Neural progenitor cell (in vitro differentiated cells): ENCODE data around the gene CPS1. TPM values are rescaled to one million over a fixed set of nuclear protein-coding genes. Genes with fewer than 3 reads are reported as not detected.

Experiments
- DNase-seq: peaks from one replicate; pipeline ENCODE4 v3.0.0-alpha.2; 2016; ENCODE audit warnings: low spot score
- H2AFZ ChIP-seq: fragments of 200-600 bp; sonication (generic); replicated peaks from 2 replicates; pipeline ENCODE4 v1.6.1; 2016; ENCODE audit warnings: antibody characterized with exemption
- H3F3A ChIP-seq: fragments of 200-600 bp; sonication (generic); 2 replicates; pipeline ENCODE4 v1.6.1; 2016; ENCODE audit warnings: antibody characterized with exemption, low read depth
- H3K27ac ChIP-seq: fragments of 200-600 bp; sonication (generic); 2 replicates; pipeline ENCODE4 v1.5.1; 2016; ENCODE audit warnings: mild to moderate bottlenecking
- H3K27me3 ChIP-seq: fragments of 200-600 bp; sonication (generic); 2 replicates; pipeline ENCODE4 v1.6.1; 2016; ENCODE audit warnings: mild to moderate bottlenecking, moderate library complexity
- H3K36me3 ChIP-seq: fragments of 200-600 bp; sonication (generic); 2 replicates; pipeline ENCODE4 v1.5.1; 2016
- H3K4me1 ChIP-seq: fragments of 200-600 bp; sonication (generic); 2 replicates; pipeline ENCODE4 v1.6.1; 2016; ENCODE audit warnings: mixed run types
- H3K4me2 ChIP-seq: fragments of 200-600 bp; sonication (generic); 2 replicates; pipeline ENCODE4 v1.6.1; 2016
- H3K4me3 ChIP-seq: fragments of 200-600 bp; sonication (generic); 2 replicates; pipeline ENCODE4 v1.5.1; 2016
- H3K79me2 ChIP-seq: fragments of 200-600 bp; sonication (generic); 2 replicates; pipeline ENCODE4 v1.6.1; 2016; ENCODE audit warnings: low read depth
- H3K9ac ChIP-seq: fragments of 200-600 bp; sonication (generic); 2 replicates; pipeline ENCODE4 v1.6.1; 2016
- H3K9me3 ChIP-seq: fragments of 200-600 bp; sonication (generic); 2 replicates; pipeline ENCODE4 v1.5.1; 2016; ENCODE audit warnings: low read depth
- H4K20me1 ChIP-seq: fragments of 200-600 bp; sonication (generic); 2 replicates; pipeline ENCODE4 v1.6.1; 2016; ENCODE audit warnings: low read depth
- H3K27ac Mint-ChIP-seq: 3 replicates; pipeline ENCODE4 v1.8.0; 2021; ENCODE audit warnings: mixed read lengths
- H3K27me3 Mint-ChIP-seq: 2 replicates; pipeline ENCODE4 v1.8.0; 2022; ENCODE audit warnings: low read depth, mild to moderate bottlenecking, inconsistent platforms, moderate library complexity, mixed read lengths; ENCODE audit not compliant: insufficient read depth
- H3K36me3 Mint-ChIP-seq: 3 replicates; pipeline ENCODE4 v1.8.0; 2021; ENCODE audit warnings: mixed read lengths
- H3K4me1 Mint-ChIP-seq: 3 replicates; pipeline ENCODE4 v1.8.0; 2021; ENCODE audit warnings: mixed read lengths
- H3K4me3 Mint-ChIP-seq: 3 replicates; pipeline ENCODE4 v1.8.0; 2021; ENCODE audit warnings: mild to moderate bottlenecking, moderate library complexity, mixed read lengths
- H3K9me3 Mint-ChIP-seq: 3 replicates; pipeline ENCODE4 v1.8.0; 2020; ENCODE audit warnings: mixed read lengths
- CTCF ChIP-seq: fragments of 200-600 bp; sonication (generic); IDR thresholded peaks from 2 replicates; pipeline ENCODE4 v1.5.1; 2017; ENCODE audit warnings: antibody characterized with exemption, mild to moderate bottlenecking
- EZH2 ChIP-seq: fragments of 200-600 bp; sonication (generic); IDR thresholded peaks from 2 replicates; pipeline ENCODE4 v1.6.1; 2017; ENCODE audit warnings: antibody characterized with exemption, mild to moderate bottlenecking, moderate library complexity
- EZH2phosphoT487 ChIP-seq: fragments of 200-600 bp; sonication (generic); IDR thresholded peaks from 2 replicates; pipeline ENCODE4 v1.6.1; 2017; ENCODE audit warnings: antibody characterized with exemption
- total RNA-seq: library from RNA; depleted of rRNA; stranded (reverse); fragments of >200 nt; gene quantifications from 2 replicates; pipeline ENCODE4 v1.2.3, GENCODE V29; 2015; ENCODE audit warnings: low replicate concordance

Gene CPS1
- total RNA-seq, 1 donor from 2014 or later: 86.8 TPM

GRCh38 chr2:210616074-210616473, 59.7 kb downstream of the CPS1 start:
- no peak for TF ChIP-seq CTCF
- no peak for TF ChIP-seq EZH2phosphoT487
- TF ChIP-seq EZH2: no peak
- no peaks in the 10 kb centered on the region for H3K36me3 ChIP-seq
- H3K27ac ChIP-seq: no peak overlapping the region
- H3K9me3 ChIP-seq: no peaks in the 10 kb centered on the region
- no peaks in the 10 kb centered on the region for H3K79me2 ChIP-seq
- peaks cover 10% of the 10 kb centered on the region for H3K4me1 ChIP-seq
- H3F3A ChIP-seq: no peaks in the 10 kb centered on the region
- Mint-ChIP-seq H3K4me3 (no peak overlapping the region), H3K27ac (no peak overlapping the region), H3K36me3 (no peaks in the 10 kb centered on the region), H3K27me3 (no peaks in the 10 kb centered on the region), H3K9me3 (no peaks in the 10 kb centered on the region), H3K4me1 (peaks cover 6% of the 10 kb centered on the region)
- H4K20me1 ChIP-seq: no peaks in the 10 kb centered on the region
- H3K27me3 ChIP-seq: no peaks in the 10 kb centered on the region
- no peak for DNase-seq
- H3K4me2 ChIP-seq: no peak overlapping the region
- H3K9ac ChIP-seq: no peak overlapping the region
- no peak overlapping the region for H2AFZ ChIP-seq
- H3K4me3 ChIP-seq: no peak overlapping the region

GRCh38 chr2:210617318-210617717, 60.9 kb downstream of the CPS1 start:
- Histone ChIP-seq H2AFZ (no peak overlapping the region), H4K20me1 (no peaks in the 10 kb centered on the region), H3K36me3 (no peaks in the 10 kb centered on the region), H3K4me3 (no peak overlapping the region), H3K79me2 (no peaks in the 10 kb centered on the region), H3K4me1 (peaks cover 10% of the 10 kb centered on the region), H3K4me2 (no peak overlapping the region), H3F3A (no peaks in the 10 kb centered on the region), H3K9ac (no peak overlapping the region), H3K27ac (no peak overlapping the region), H3K27me3 (no peaks in the 10 kb centered on the region), H3K9me3 (no peaks in the 10 kb centered on the region)
- no peak for TF ChIP-seq EZH2phosphoT487
- TF ChIP-seq EZH2: no peak
- TF ChIP-seq CTCF: no peak
- no peaks in the 10 kb centered on the region for H3K36me3 Mint-ChIP-seq
- no peaks in the 10 kb centered on the region for H3K9me3 Mint-ChIP-seq
- H3K27me3 Mint-ChIP-seq: no peaks in the 10 kb centered on the region
- no peak overlapping the region for H3K27ac Mint-ChIP-seq
- no peak overlapping the region for H3K4me3 Mint-ChIP-seq
- peaks cover 6% of the 10 kb centered on the region for H3K4me1 Mint-ChIP-seq
- DNase-seq: no peak

GRCh38 chr2:210617732-210618330, 61.4 kb downstream of the CPS1 start:
- H3K27me3 Mint-ChIP-seq: no peaks in the 10 kb centered on the region
- no peaks in the 10 kb centered on the region for H3F3A ChIP-seq
- peaks cover 10% of the 10 kb centered on the region for H3K4me1 ChIP-seq

More at GRCh38 chr2:210617732-210618330, 61.4 kb downstream of the CPS1 start:
- H3K9ac ChIP-seq: no peak overlapping the region
- H3K9me3 ChIP-seq: no peaks in the 10 kb centered on the region
- no peak overlapping the region for H3K4me3 ChIP-seq
- Mint-ChIP-seq H3K27ac (no peak overlapping the region), H3K4me1 (peaks cover 6% of the 10 kb centered on the region), H3K9me3 (no peaks in the 10 kb centered on the region), H3K36me3 (no peaks in the 10 kb centered on the region), H3K4me3 (no peak overlapping the region)
- H3K36me3 ChIP-seq: no peaks in the 10 kb centered on the region
- DNase-seq: peak; percentile 66
- no peak overlapping the region for H3K4me2 ChIP-seq
- H3K79me2 ChIP-seq: no peaks in the 10 kb centered on the region
- TF ChIP-seq CTCF: peak; percentile 80
- TF ChIP-seq EZH2: no peak
- H2AFZ ChIP-seq: no peak overlapping the region
- H3K27me3 ChIP-seq: no peaks in the 10 kb centered on the region
- no peak overlapping the region for H3K27ac ChIP-seq
- no peaks in the 10 kb centered on the region for H4K20me1 ChIP-seq
